MCF 10A (cell line): ENCODE data around the gene ANXA6. TPM values are rescaled to one million over a fixed set of nuclear protein-coding genes. Genes with fewer than 3 reads are reported as not detected.

Experiments
- BruUV-seq: library from RNA; stranded (reverse); fragments of 400-500 nt; replicated peaks from 2 replicates; lab custom pipeline; 2021; lab: Mats Ljungman, UMichigan
- CTCF ChIA-PET: fragments of 300-600 bp; sonication (Branson Sonifier 250); formaldehyde crosslinking; extraction: SDS; loops from one replicate; lab custom pipeline; 2021; ENCODE audit warnings: antibody characterized with exemption, inconsistent platforms; lab: Yijun Ruan, JAX
- POLR2A ChIA-PET: fragments of 300-600, 350-650 bp; sonication (Branson Sonifier 250); formaldehyde crosslinking; extraction: SDS; loops from one replicate; lab custom pipeline; 2020; ENCODE audit warnings: antibody characterized with exemption, inconsistent platforms; lab: Yijun Ruan, JAX
- DNase-seq: peaks from one replicate; pipeline ENCODE4 v3.0.0-alpha.2; 2018; ENCODE audit not compliant: unreplicated experiment
- H3K27ac Mint-ChIP-seq: one replicate; pipeline ENCODE4 v1.8.0; 2022; ENCODE audit warnings: mild to moderate bottlenecking, low read depth, mixed read lengths; ENCODE audit not compliant: unreplicated experiment
- H3K27me3 Mint-ChIP-seq: one replicate; pipeline ENCODE4 v1.8.0; 2022; ENCODE audit warnings: mixed read lengths; ENCODE audit not compliant: insufficient read depth, unreplicated experiment
- H3K36me3 Mint-ChIP-seq: one replicate; pipeline ENCODE4 v1.8.0; 2022; ENCODE audit warnings: mild to moderate bottlenecking, moderate library complexity, mixed read lengths; ENCODE audit not compliant: insufficient read depth, unreplicated experiment
- H3K4me1 Mint-ChIP-seq: one replicate; pipeline ENCODE4 v1.8.0; 2022; ENCODE audit warnings: mixed read lengths; ENCODE audit not compliant: insufficient read depth, unreplicated experiment
- H3K4me3 Mint-ChIP-seq: one replicate; pipeline ENCODE4 v1.8.0; 2022; ENCODE audit warnings: mild to moderate bottlenecking, moderate library complexity, mixed read lengths; ENCODE audit not compliant: unreplicated experiment
- H3K9me3 Mint-ChIP-seq: one replicate; pipeline ENCODE4 v1.8.0; 2022; ENCODE audit warnings: mixed read lengths; ENCODE audit not compliant: unreplicated experiment
- CTCF ChIP-seq: fragments of 200-600 bp; IDR thresholded peaks from one replicate; pipeline ENCODE4 v1.8.0; 2022; ENCODE audit warnings: antibody characterized with exemption, mild to moderate bottlenecking; ENCODE audit not compliant: unreplicated experiment
- intact Hi-C: fragments of 100-400 bp; cut with micrococcal nuclease; formaldehyde crosslinking; loops from 2 replicates; pipeline ENCODE4 v1.14.1; 2022
- total RNA-seq: library from RNA; stranded (reverse); gene quantifications from 2 replicates; pipeline ENCODE4 v1.2.3, GENCODE V29; 2022

Gene ANXA6
- total RNA-seq, 1 experiment from 2014 or later = 2.6 TPM

- intact Hi-C loops = loop anchor here (10.0 kb wide), 2 partner anchors 322 to 462 kb away; partner anchors contain the start of genes IRGM and RBM22
- DNase-seq = no peak
- POLR2A ChIA-PET = interaction anchor here (0.6 kb wide), 2 partner anchors 75 to 229 kb away, joined by 3 read pairs; no protein-coding TSS in a partner anchor
- no peaks in the 10 kb centered on the region for H3K36me3 Mint-ChIP-seq
- H3K4me1 Mint-ChIP-seq = no peaks in the 10 kb centered on the region
- TF ChIP-seq CTCF = no peak
- CTCF ChIA-PET = interaction anchor here (0.5 to 13.8 kb wide), 12 partner anchors 13 to 626 kb away, joined by 3 to 745 read pairs (median 31); no protein-coding TSS in a partner anchor
- H3K27me3 Mint-ChIP-seq = no peaks in the 10 kb centered on the region
- BruUV-seq = no TSS peak
- no peak overlapping the region for H3K27ac Mint-ChIP-seq
- no peaks in the 10 kb centered on the region for H3K9me3 Mint-ChIP-seq
- H3K4me3 Mint-ChIP-seq = no peak overlapping the region
Measured at GRCh38 chr5:151167022-151167421, 9.4 kb upstream of the ANXA6 start.

GRCh38 chr5:151164687-151165392 lies 7.3 kb upstream of the ANXA6 start:
- Mint-ChIP-seq H3K9me3 (no peaks in the 10 kb centered on the region), H3K36me3 (no peaks in the 10 kb centered on the region), H3K27ac (no peak overlapping the region), H3K4me3 (no peak overlapping the region), H3K4me1 (no peaks in the 10 kb centered on the region), H3K27me3 (peaks cover 15% of the 10 kb centered on the region)
- DNase-seq = peak; percentile 91
- TF ChIP-seq CTCF = peak; percentile 96
- BruUV-seq = no TSS peak
- POLR2A ChIA-PET = interaction anchor here (1.0 to 1.8 kb wide), 2 partner anchors 39 to 74 kb away, joined by 3 to 14 read pairs; no protein-coding TSS in a partner anchor
- intact Hi-C loops = loop anchor here (1.0 to 10.0 kb wide), 7 partner anchors 39 to 460 kb away; partner anchors contain the start of genes IRGM and RBM22
- CTCF ChIA-PET = interaction anchor here (0.6 to 13.8 kb wide), 74 partner anchors 8 to 1846 kb away, joined by 3 to 745 read pairs (median 5); partner anchors contain the start of genes CCDC69, GPX3 and IRGM

- no peak for TF ChIP-seq CTCF
- peaks cover 5% of the 10 kb centered on the region for H3K4me1 Mint-ChIP-seq
- no peaks in the 10 kb centered on the region for H3K36me3 Mint-ChIP-seq
- H3K27me3 Mint-ChIP-seq = peaks cover 36% of the 10 kb centered on the region
- ChIA-PET CTCF (interaction anchor here (0.7 to 13.8 kb wide), 15 partner anchors 12 to 487 kb away, joined by 3 to 745 read pairs (median 23); partner anchors contain the start of gene IRGM), POLR2A (no interaction called here)
- DNase-seq = no peak
- BruUV-seq = no TSS peak
- H3K9me3 Mint-ChIP-seq = no peaks in the 10 kb centered on the region
- H3K4me3 Mint-ChIP-seq = no peak overlapping the region
- intact Hi-C loops = loop anchor here (10.0 kb wide), 2 partner anchors 318 to 458 kb away; partner anchors contain the start of genes IRGM and RBM22
- H3K27ac Mint-ChIP-seq = no peak overlapping the region
Measured at GRCh38 chr5:151162776-151163175, 5.2 kb upstream of the ANXA6 start.
